Measurements from ENCODE around the gene PORCN.

- TF ChIP-seq SNAI1 (CRISPR knock-in tag; IDR thresholded peaks at IDR 0.05; ENCODE audit: borderline replicate concordance) (no peak), PBX2 (CRISPR knock-in tag; IDR thresholded peaks at IDR 0.05) (no peak)
Measured at GRCh38 chrX:48548871-48549270, 40.1 kb downstream of the PORCN start.

All from HepG2 (cell line).